ACC112 (cell line): ENCODE measurements around the gene MYRIP.

Source experiments
- H2AFZ ChIP-seq: fragments of 200-600 bp; sonication (generic); one replicate; pipeline ENCODE4 v1.6.0; 2017; ENCODE audit warnings: antibody characterized with exemption, low read length; ENCODE audit not compliant: unreplicated experiment
- H3K27ac ChIP-seq: fragments of 200-600 bp; sonication (generic); 2 replicates; pipeline ENCODE4 v1.5.1; 2014; ENCODE audit warnings: low read depth, mild to moderate bottlenecking, antibody characterized with exemption, low read length, moderate library complexity
- H3K27me3 ChIP-seq: fragments of 200-600 bp; sonication (generic); 2 replicates; pipeline ENCODE4 v1.6.1; 2014; ENCODE audit warnings: mild to moderate bottlenecking, antibody characterized with exemption, low read length, moderate library complexity, mixed read lengths; ENCODE audit not compliant: insufficient read depth
- H3K36me3 ChIP-seq: fragments of 200-600 bp; sonication (generic); 2 replicates; pipeline ENCODE4 v1.6.1; 2016; ENCODE audit warnings: mild to moderate bottlenecking, antibody characterized with exemption, low read length, moderate library complexity, mixed read lengths; ENCODE audit not compliant: insufficient read depth
- H3K4me1 ChIP-seq: fragments of 200-600 bp; sonication (generic); one replicate; pipeline ENCODE4 v1.6.1; 2016; ENCODE audit warnings: low read length, mixed read lengths; ENCODE audit not compliant: insufficient read depth, unreplicated experiment, control insufficient read depth
- H3K4me3 ChIP-seq: fragments of 200-600 bp; sonication (generic); 2 replicates; pipeline ENCODE4 v1.5.1; 2014; ENCODE audit warnings: mild to moderate bottlenecking, low read depth, low read length
- H3K79me2 ChIP-seq: fragments of 200-600 bp; sonication (generic); one replicate; pipeline ENCODE4 v1.6.0; 2016; ENCODE audit warnings: low read length; ENCODE audit not compliant: control insufficient read depth, unreplicated experiment, insufficient read depth

MYRIP gene

DNA sequence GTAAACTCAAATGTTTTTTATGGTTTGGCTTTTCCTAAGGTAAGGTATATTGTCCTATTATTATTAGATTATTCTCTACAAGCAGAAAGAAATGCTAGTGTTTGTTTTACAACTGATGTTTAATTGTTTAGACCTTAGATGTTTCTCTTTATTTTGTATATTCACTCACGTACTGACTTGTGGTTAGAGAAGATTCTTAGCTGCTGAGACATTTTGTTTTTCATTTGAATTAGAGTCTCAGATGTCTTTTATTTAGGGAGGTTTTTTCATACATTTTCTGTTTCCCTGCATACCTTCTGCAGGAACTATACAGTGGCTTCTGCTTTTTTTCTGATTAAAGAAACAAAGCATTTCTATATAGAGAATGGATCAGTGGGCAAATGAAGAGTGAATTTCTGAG lies 110.9 kb downstream of the MYRIP start:
- Histone ChIP-seq H3K4me1 (no peaks in the 10 kb centered on the region), H3K27me3 (no peaks in the 10 kb centered on the region), H3K4me3 (no peak overlapping the region), H3K79me2 (no peaks in the 10 kb centered on the region), H2AFZ (no peak overlapping the region), H3K36me3 (no peaks in the 10 kb centered on the region), H3K27ac (no peak overlapping the region)

GRCh38 chr3:39927479-39927878 lies 118.1 kb downstream of the MYRIP start:
- Histone ChIP-seq H3K27me3 (no peaks in the 10 kb centered on the region), H3K27ac (no peak overlapping the region), H3K4me3 (no peak overlapping the region), H3K36me3 (no peaks in the 10 kb centered on the region), H2AFZ (no peak overlapping the region), H3K79me2 (no peaks in the 10 kb centered on the region), H3K4me1 (no peaks in the 10 kb centered on the region)

GRCh38 chr3:39933986-39934693 lies 124.7 kb downstream of the MYRIP start:
- Histone ChIP-seq H3K79me2 (no peaks in the 10 kb centered on the region), H2AFZ (no peak overlapping the region), H3K36me3 (no peaks in the 10 kb centered on the region), H3K4me3 (no peak overlapping the region), H3K27ac (no peak overlapping the region), H3K4me1 (no peaks in the 10 kb centered on the region), H3K27me3 (no peaks in the 10 kb centered on the region)

GRCh38 chr3:39934696-39935095 lies 125.3 kb downstream of the MYRIP start:
- H3K4me1 ChIP-seq: no peaks in the 10 kb centered on the region
- no peak overlapping the region for H2AFZ ChIP-seq
- H3K27me3 ChIP-seq: no peaks in the 10 kb centered on the region
- no peaks in the 10 kb centered on the region for H3K79me2 ChIP-seq
- H3K27ac ChIP-seq: no peak overlapping the region
- no peaks in the 10 kb centered on the region for H3K36me3 ChIP-seq
- no peak overlapping the region for H3K4me3 ChIP-seq

GRCh38 chr3:39935261-39935660 lies 125.9 kb downstream of the MYRIP start:
- Histone ChIP-seq H3K27ac (no peak overlapping the region), H3K4me1 (no peaks in the 10 kb centered on the region), H3K27me3 (no peaks in the 10 kb centered on the region), H2AFZ (no peak overlapping the region), H3K36me3 (no peaks in the 10 kb centered on the region), H3K4me3 (no peak overlapping the region), H3K79me2 (no peaks in the 10 kb centered on the region)

- Histone ChIP-seq H3K79me2 (no peaks in the 10 kb centered on the region), H3K4me1 (no peaks in the 10 kb centered on the region), H3K27me3 (no peaks in the 10 kb centered on the region), H3K27ac (no peak overlapping the region), H3K36me3 (no peaks in the 10 kb centered on the region), H2AFZ (no peak overlapping the region), H3K4me3 (no peak overlapping the region)
Measured at GRCh38 chr3:39936848-39937247, 127.4 kb downstream of the MYRIP start.

- Histone ChIP-seq H3K27me3 (no peaks in the 10 kb centered on the region), H3K27ac (no peak overlapping the region), H2AFZ (no peak overlapping the region), H3K79me2 (no peaks in the 10 kb centered on the region), H3K36me3 (no peaks in the 10 kb centered on the region), H3K4me1 (no peaks in the 10 kb centered on the region), H3K4me3 (no peak overlapping the region)
Measured at GRCh38 chr3:39937315-39937714, 127.9 kb downstream of the MYRIP start.

GRCh38 chr3:39937874-39938273 lies 128.5 kb downstream of the MYRIP start:
- H3K27ac ChIP-seq: no peak overlapping the region
- H3K4me3 ChIP-seq: no peak overlapping the region
- H3K36me3 ChIP-seq: no peaks in the 10 kb centered on the region
- H3K27me3 ChIP-seq: no peaks in the 10 kb centered on the region
- no peak overlapping the region for H2AFZ ChIP-seq
- no peaks in the 10 kb centered on the region for H3K4me1 ChIP-seq
- no peaks in the 10 kb centered on the region for H3K79me2 ChIP-seq

- H3K27me3 ChIP-seq: no peaks in the 10 kb centered on the region
- no peaks in the 10 kb centered on the region for H3K79me2 ChIP-seq
- no peak overlapping the region for H3K27ac ChIP-seq
- H3K4me3 ChIP-seq: no peak overlapping the region
- no peaks in the 10 kb centered on the region for H3K4me1 ChIP-seq
- no peaks in the 10 kb centered on the region for H3K36me3 ChIP-seq
- H2AFZ ChIP-seq: no peak overlapping the region
Measured at GRCh38 chr3:39941931-39942330, 132.5 kb downstream of the MYRIP start.

GRCh38 chr3:39960515-39961191 lies 151.2 kb downstream of the MYRIP start:
- Histone ChIP-seq H3K79me2 (no peaks in the 10 kb centered on the region), H3K4me3 (no peak overlapping the region), H3K27ac (no peak overlapping the region), H3K4me1 (no peaks in the 10 kb centered on the region), H3K36me3 (no peaks in the 10 kb centered on the region), H3K27me3 (no peaks in the 10 kb centered on the region), H2AFZ (no peak overlapping the region)

DNA sequence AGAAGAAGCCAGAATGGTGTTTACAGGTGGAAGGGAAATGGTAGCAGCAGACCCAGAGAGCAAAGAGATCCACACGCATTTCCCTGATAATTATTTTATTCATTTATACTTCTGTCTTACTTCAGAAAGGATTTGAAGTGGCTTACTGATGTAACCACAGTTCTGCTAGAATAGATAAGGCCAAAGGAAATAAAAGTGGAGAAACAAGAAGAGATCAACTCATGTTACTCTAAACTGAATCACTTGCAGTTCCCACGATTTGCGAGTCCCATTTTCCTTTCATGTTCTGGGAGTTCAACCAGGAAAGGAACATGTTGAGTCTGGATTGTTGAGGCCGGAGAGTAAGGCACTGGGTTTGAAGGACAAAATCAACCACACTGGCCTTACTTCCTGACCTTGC lies 151.8 kb downstream of the MYRIP start:
- Histone ChIP-seq H2AFZ (no peak overlapping the region), H3K79me2 (no peaks in the 10 kb centered on the region), H3K4me1 (no peaks in the 10 kb centered on the region), H3K4me3 (no peak overlapping the region), H3K27ac (no peak overlapping the region), H3K27me3 (no peaks in the 10 kb centered on the region), H3K36me3 (no peaks in the 10 kb centered on the region)
